BLaER1 treated with 17β-estradiol and CSF1 and Interleukin-3, amounts not matched to agents 10 nM and 100 nM (cell line): Measurements from ENCODE around the gene GNE.

Experiments
- H3K27ac ChIP-seq, 11 experiments: shearing (Covaris generic); formaldehyde crosslinking; 2 replicates each; pipeline ENCODE4 v1.8.1; 2022
- H3K27me3 ChIP-seq, 11 experiments: shearing (Covaris generic); formaldehyde crosslinking; 2 replicates each; pipeline ENCODE4 v1.8.1; 2022
- H3K36me3 ChIP-seq, 11 experiments: shearing (Covaris generic); formaldehyde crosslinking; 2 replicates each; pipeline ENCODE4 v1.8.1; 2022
- H3K4me1 ChIP-seq, 10 experiments: shearing (Covaris generic); formaldehyde crosslinking; 2 replicates each; pipeline ENCODE4 v1.8.1; 2022
- H3K4me2 ChIP-seq, 11 experiments: shearing (Covaris generic); formaldehyde crosslinking; 2 replicates each; pipeline ENCODE4 v1.8.1; 2022
- H3K4me3 ChIP-seq, 10 experiments: shearing (Covaris generic); formaldehyde crosslinking; 2 replicates each; pipeline ENCODE4 v1.8.1; 2022
- H3K9ac ChIP-seq, 11 experiments: shearing (Covaris generic); formaldehyde crosslinking; 2 replicates each; pipeline ENCODE4 v1.8.1; 2022
- H3K9me3 ChIP-seq, 11 experiments: shearing (Covaris generic); formaldehyde crosslinking; replicated peaks in 1 of 11; 2 replicates each; pipeline ENCODE4 v1.8.1; 2022
- H4K20me1 ChIP-seq, 11 experiments: shearing (Covaris generic); formaldehyde crosslinking; 2 replicates each; pipeline ENCODE4 v1.8.1; 2022
- Cebpa-rat ChIP-seq, 11 experiments: shearing (Covaris generic); IDR thresholded peaks; 2 replicates each; pipeline ENCODE4 v1.8.1; 2022

The GNE gene

GRCh38 chr9:36292641-36293040 lies 34.4 kb upstream of the GNE start:
- no peaks in the 10 kb centered on the region for H3K27me3 ChIP-seq
- TF ChIP-seq Cebpa-rat (IDR thresholded peaks at IDR 0.05): no peak

GRCh38 chr9:36290996-36291395 lies 32.7 kb upstream of the GNE start:
- H3K4me2 ChIP-seq: no peak overlapping the region
- H3K9me3 ChIP-seq: no peaks in the 10 kb centered on the region
- H3K4me3 ChIP-seq: no peak overlapping the region
- no peak overlapping the region for H3K27ac ChIP-seq
- no peaks in the 10 kb centered on the region; a peak in 1 of 22 replicates for H4K20me1 ChIP-seq
- H3K4me1 ChIP-seq: no peaks in the 10 kb centered on the region
- H3K36me3 ChIP-seq: no peaks in the 10 kb centered on the region
- no peak for TF ChIP-seq Cebpa-rat (IDR thresholded peaks at IDR 0.05)
- H3K9ac ChIP-seq: no peak overlapping the region
- H3K27me3 ChIP-seq: no peaks in the 10 kb centered on the region

More at GRCh38 chr9:36292641-36293040, 34.4 kb upstream of the GNE start:
- Histone ChIP-seq H3K4me2 (no peak overlapping the region), H4K20me1 (no peaks in the 10 kb centered on the region; a peak in 1 of 22 replicates), H3K36me3 (no peaks in the 10 kb centered on the region), H3K4me3 (no peak overlapping the region), H3K27ac (no peak overlapping the region), H3K9me3 (no peaks in the 10 kb centered on the region), H3K9ac (no peak overlapping the region), H3K4me1 (no peaks in the 10 kb centered on the region)

GRCh38 chr9:36289836-36290435 lies 31.7 kb upstream of the GNE start:
- Histone ChIP-seq H3K4me3 (no peak overlapping the region), H3K36me3 (no peaks in the 10 kb centered on the region), H3K27me3 (no peaks in the 10 kb centered on the region), H3K9ac (no peak overlapping the region), H3K27ac (no peak overlapping the region), H4K20me1 (no peaks in the 10 kb centered on the region; a peak in 1 of 22 replicates), H3K4me1 (no peaks in the 10 kb centered on the region), H3K4me2 (no peak overlapping the region), H3K9me3 (no peaks in the 10 kb centered on the region)
- no peak for TF ChIP-seq Cebpa-rat (IDR thresholded peaks at IDR 0.05)

GRCh38 chr9:36288070-36288469 lies 29.8 kb upstream of the GNE start:
- H3K4me2 ChIP-seq: no peak overlapping the region
- H3K4me3 ChIP-seq: no peak overlapping the region
- no peak overlapping the region for H3K9ac ChIP-seq
- no peaks in the 10 kb centered on the region for H3K9me3 ChIP-seq
- TF ChIP-seq Cebpa-rat (IDR thresholded peaks at IDR 0.05): no peak
- no peaks in the 10 kb centered on the region for H3K27me3 ChIP-seq
- H4K20me1 ChIP-seq: no peaks in the 10 kb centered on the region; a peak in 1 of 22 replicates
- H3K36me3 ChIP-seq: no peaks in the 10 kb centered on the region; a peak in 1 of 22 replicates
- no peaks in the 10 kb centered on the region for H3K4me1 ChIP-seq
- H3K27ac ChIP-seq: no peak overlapping the region

GRCh38 chr9:36286388-36286787 lies 28.1 kb upstream of the GNE start:
- Histone ChIP-seq H3K9me3 (no peaks in the 10 kb centered on the region), H3K36me3 (no peaks in the 10 kb centered on the region; a peak in 1 of 22 replicates), H3K27me3 (no peaks in the 10 kb centered on the region), H3K4me1 (no peaks in the 10 kb centered on the region), H4K20me1 (no peaks in the 10 kb centered on the region), H3K9ac (no peak overlapping the region), H3K4me2 (no peak overlapping the region), H3K4me3 (no peak overlapping the region), H3K27ac (no peak overlapping the region)
- no peak for TF ChIP-seq Cebpa-rat (IDR thresholded peaks at IDR 0.05)

- Histone ChIP-seq H3K4me1 (no peaks in the 10 kb centered on the region), H3K4me3 (no peak overlapping the region), H3K4me2 (no peak overlapping the region), H3K9me3 (no peaks in the 10 kb centered on the region), H3K27me3 (no peaks in the 10 kb centered on the region), H4K20me1 (no peaks in the 10 kb centered on the region), H3K27ac (no peak overlapping the region), H3K9ac (no peak overlapping the region), H3K36me3 (no peaks in the 10 kb centered on the region; a peak in 1 of 22 replicates)
- TF ChIP-seq Cebpa-rat (IDR thresholded peaks at IDR 0.05): no peak
These were observed 26.0 kb upstream of the GNE start for GRCh38 chr9:36284226-36284625.

GRCh38 chr9:36282275-36282674 lies 24.0 kb upstream of the GNE start:
- no peak overlapping the region for H3K9ac ChIP-seq
- no peaks in the 10 kb centered on the region for H3K9me3 ChIP-seq
- H3K36me3 ChIP-seq: no peaks in the 10 kb centered on the region; a peak in 1 of 22 replicates
- no peaks in the 10 kb centered on the region for H4K20me1 ChIP-seq
- TF ChIP-seq Cebpa-rat (IDR thresholded peaks at IDR 0.05): no peak
- H3K27ac ChIP-seq: no peak overlapping the region
- H3K4me1 ChIP-seq: no peaks in the 10 kb centered on the region
- no peaks in the 10 kb centered on the region for H3K27me3 ChIP-seq
- H3K4me2 ChIP-seq: no peak overlapping the region
- H3K4me3 ChIP-seq: no peak overlapping the region

GRCh38 chr9:36280989-36281388 lies 22.7 kb upstream of the GNE start:
- Histone ChIP-seq H3K27me3 (no peaks in the 10 kb centered on the region), H3K4me1 (peaks cover 0 to 10% (median 0%) of the 10 kb centered on the region in 10 experiments; a peak in 4 of 20 replicates), H3K27ac (no peak overlapping the region), H4K20me1 (no peaks in the 10 kb centered on the region), H3K9ac (no peak overlapping the region), H3K4me2 (no peak overlapping the region), H3K9me3 (no peaks in the 10 kb centered on the region), H3K4me3 (no peak overlapping the region), H3K36me3 (no peaks in the 10 kb centered on the region; a peak in 1 of 22 replicates)
- no peak for TF ChIP-seq Cebpa-rat (IDR thresholded peaks at IDR 0.05)

GRCh38 chr9:36278243-36278642 lies 20.0 kb upstream of the GNE start:
- no peaks in the 10 kb centered on the region for H3K36me3 ChIP-seq
- no peak overlapping the region for H3K27ac ChIP-seq
- H3K27me3 ChIP-seq: no peaks in the 10 kb centered on the region

GRCh38 chr9:36276781-36277181 lies 18.5 kb upstream of the GNE start:
- H3K9ac ChIP-seq: no peak overlapping the region
- TF ChIP-seq Cebpa-rat (IDR thresholded peaks at IDR 0.05): no peak
- H3K4me2 ChIP-seq: peak overlapping the region in 1 of 11 experiments; percentile 48; a peak in 2 of 22 replicates
- H3K27me3 ChIP-seq: no peaks in the 10 kb centered on the region
- no peaks in the 10 kb centered on the region for H3K36me3 ChIP-seq
- no peaks in the 10 kb centered on the region for H3K9me3 ChIP-seq
- H3K4me3 ChIP-seq: no peak overlapping the region
- no peak overlapping the region for H3K27ac ChIP-seq
- peaks cover 0 to 13% (median 0%) of the 10 kb centered on the region in 10 experiments; a peak in 4 of 20 replicates for H3K4me1 ChIP-seq
- no peaks in the 10 kb centered on the region for H4K20me1 ChIP-seq

More at GRCh38 chr9:36278243-36278642, 20.0 kb upstream of the GNE start:
- Histone ChIP-seq H3K4me2 (no peak overlapping the region), H3K9ac (no peak overlapping the region), H3K4me1 (peaks cover 0 to 13% (median 0%) of the 10 kb centered on the region in 10 experiments; a peak in 4 of 20 replicates), H4K20me1 (no peaks in the 10 kb centered on the region), H3K9me3 (no peaks in the 10 kb centered on the region), H3K4me3 (no peak overlapping the region)
- no peak for TF ChIP-seq Cebpa-rat (IDR thresholded peaks at IDR 0.05)
